Measurements from ENCODE around the gene SPATA2. TPM values are rescaled to one million over a fixed set of nuclear protein-coding genes. Genes with fewer than 3 reads are reported as not detected.

Gene SPATA2
- total and polyA plus RNA-seq, 2 of the 13 experiments (the other 11 are each of a cell fraction or from before 2014, with no cell fraction given), result 3.2 to 8.7 TPM

GRCh38 chr20:49915380-49916145 lies at the start of gene SPATA2 (continued):
- peak; percentile 98 for TF ChIP-seq ZBTB2 (CRISPR knock-in tag; IDR thresholded peaks at IDR 0.05; ENCODE audit: low read depth)
- no peak for TF ChIP-seq TRIM24 (CRISPR knock-in tag; IDR thresholded peaks at IDR 0.05)
- TF ChIP-seq ZNF12 (CRISPR knock-in tag; IDR thresholded peaks at IDR 0.05), result 0 out of 2 replicates have a peak, but pooled peaks have one; percentile 6
- peak; percentile 40; the same call in 1 of the 2 replicates for TF ChIP-seq SOX5 (CRISPR knock-in tag; IDR thresholded peaks at IDR 0.05; ENCODE audit: borderline replicate concordance)
- TF ChIP-seq EZH2 (conservative IDR thresholded peaks at IDR 0.05; ENCODE audit: low read depth, low read length), result no peak
- TF ChIP-seq KLF9 (CRISPR knock-in tag; IDR thresholded peaks at IDR 0.05; ENCODE audit: low read depth), result peak; percentile 93; the same call in 1 of the 2 replicates
- peak; percentile 18; the same call in 1 of the 2 replicates for TF ChIP-seq ZNF780A (CRISPR knock-in tag; IDR thresholded peaks at IDR 0.05)
- no peak for TF ChIP-seq PITX1 (CRISPR knock-in tag; IDR thresholded peaks at IDR 0.05)
- TF ChIP-seq ZFP90 (CRISPR knock-in tag; IDR thresholded peaks at IDR 0.05; ENCODE audit: borderline replicate concordance), result peak; percentile 86; the same call in 1 of the 2 replicates
- peak; percentile 89; the same call in 1 of the 2 replicates for TF ChIP-seq RFXAP (CRISPR knock-in tag; IDR thresholded peaks at IDR 0.05; ENCODE audit: borderline replicate concordance)
- TF ChIP-seq SUZ12 (IDR thresholded peaks at IDR 0.05; ENCODE audit: low read depth, low read length), result no peak
- TF ChIP-seq ETV6 (CRISPR knock-in tag; conservative IDR thresholded peaks at IDR 0.05), result no peak; the same call in 1 of the 2 replicates
- peak; percentile 82; the same call in 1 of the 2 replicates for TF ChIP-seq TP53 (CRISPR knock-in tag; conservative IDR thresholded peaks at IDR 0.05)
- TF ChIP-seq ATM (IDR thresholded peaks at IDR 0.05; ENCODE audit: borderline replicate concordance), result no peak
- TF ChIP-seq HNRNPLL (IDR thresholded peaks at IDR 0.05; ENCODE audit: low read depth, low read length, poor library complexity, severe bottlenecking), result peak; percentile 76
- no peak for TF ChIP-seq ZNF678 (CRISPR knock-in tag; IDR thresholded peaks at IDR 0.05)
- TF ChIP-seq TGIF2 (CRISPR knock-in tag; IDR thresholded peaks at IDR 0.05), result peak; percentile 86
- TF ChIP-seq MZF1 (CRISPR knock-in tag; IDR thresholded peaks at IDR 0.05; ENCODE audit: borderline replicate concordance), result no peak
- TF ChIP-seq RAD51 (IDR thresholded peaks at IDR 0.05; ENCODE audit: borderline replicate concordance), result no peak
- TF ChIP-seq CEBPB (IDR thresholded peaks at IDR 0.05; ENCODE audit: borderline replicate concordance, low read depth, low read length), result peak; percentile 81; the same call in 1 of the 2 replicates
- TF ChIP-seq BRF2 (CRISPR knock-in tag; IDR thresholded peaks at IDR 0.05), result no peak; the same call in 1 of the 2 replicates
- peak; percentile 6; the same call in 1 of the 2 replicates for TF ChIP-seq SIN3B (IDR thresholded peaks at IDR 0.05; ENCODE audit: low read length)
- TF ChIP-seq ZNF282 (IDR thresholded peaks at IDR 0.05; ENCODE audit: partially characterized antibody), result no peak
- TF ChIP-seq HMGXB3 (CRISPR knock-in tag; IDR thresholded peaks at IDR 0.05; ENCODE audit: borderline replicate concordance), result peak; percentile 91
- peak; percentile 95; the same call in 1 of the 2 replicates for TF ChIP-seq ZNF83 (CRISPR knock-in tag; IDR thresholded peaks at IDR 0.05; ENCODE audit: borderline replicate concordance)

All from HepG2 (cell line).